Measurements from ENCODE around the gene ZIM2.

DNA sequence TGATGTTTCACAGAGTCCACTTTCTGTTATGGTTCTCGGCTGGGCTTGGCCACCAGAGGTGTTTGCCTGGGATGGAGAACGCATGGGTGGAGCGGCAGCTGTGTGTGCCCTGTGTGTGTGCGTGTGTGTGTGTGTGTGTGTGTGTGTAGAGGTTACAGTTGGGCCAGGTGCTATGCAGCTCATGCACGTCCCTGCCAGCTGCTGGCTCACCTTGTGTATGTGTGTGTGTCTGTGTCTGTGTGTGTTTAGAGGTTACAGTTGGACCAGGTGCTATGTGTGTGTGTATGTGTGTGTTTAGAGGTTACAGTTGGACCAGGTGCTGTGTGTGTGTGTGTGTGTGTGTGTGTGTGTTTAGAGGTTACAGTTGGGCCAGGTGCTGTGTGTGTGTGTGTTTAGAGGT, 33.0 kb upstream of the ZIM2 start:
- TF ChIP-seq, protein P1, sequence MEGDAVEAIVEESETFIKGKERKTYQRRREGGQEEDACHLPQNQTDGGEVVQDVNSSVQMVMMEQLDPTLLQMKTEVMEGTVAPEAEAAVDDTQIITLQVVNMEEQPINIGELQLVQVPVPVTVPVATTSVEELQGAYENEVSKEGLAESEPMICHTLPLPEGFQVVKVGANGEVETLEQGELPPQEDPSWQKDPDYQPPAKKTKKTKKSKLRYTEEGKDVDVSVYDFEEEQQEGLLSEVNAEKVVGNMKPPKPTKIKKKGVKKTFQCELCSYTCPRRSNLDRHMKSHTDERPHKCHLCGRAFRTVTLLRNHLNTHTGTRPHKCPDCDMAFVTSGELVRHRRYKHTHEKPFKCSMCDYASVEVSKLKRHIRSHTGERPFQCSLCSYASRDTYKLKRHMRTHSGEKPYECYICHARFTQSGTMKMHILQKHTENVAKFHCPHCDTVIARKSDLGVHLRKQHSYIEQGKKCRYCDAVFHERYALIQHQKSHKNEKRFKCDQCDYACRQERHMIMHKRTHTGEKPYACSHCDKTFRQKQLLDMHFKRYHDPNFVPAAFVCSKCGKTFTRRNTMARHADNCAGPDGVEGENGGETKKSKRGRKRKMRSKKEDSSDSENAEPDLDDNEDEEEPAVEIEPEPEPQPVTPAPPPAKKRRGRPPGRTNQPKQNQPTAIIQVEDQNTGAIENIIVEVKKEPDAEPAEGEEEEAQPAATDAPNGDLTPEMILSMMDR (IDR thresholded peaks at IDR 0.05 in 2 of 3, conservative IDR thresholded peaks at IDR 0.05 in 1 of 3; ENCODE audit: borderline replicate concordance in 1 of 3, insufficient read depth in 1 of 3, low read depth in 2 of 3, low read length in 2 of 3) = no peak
- TF ChIP-seq, protein P2, sequence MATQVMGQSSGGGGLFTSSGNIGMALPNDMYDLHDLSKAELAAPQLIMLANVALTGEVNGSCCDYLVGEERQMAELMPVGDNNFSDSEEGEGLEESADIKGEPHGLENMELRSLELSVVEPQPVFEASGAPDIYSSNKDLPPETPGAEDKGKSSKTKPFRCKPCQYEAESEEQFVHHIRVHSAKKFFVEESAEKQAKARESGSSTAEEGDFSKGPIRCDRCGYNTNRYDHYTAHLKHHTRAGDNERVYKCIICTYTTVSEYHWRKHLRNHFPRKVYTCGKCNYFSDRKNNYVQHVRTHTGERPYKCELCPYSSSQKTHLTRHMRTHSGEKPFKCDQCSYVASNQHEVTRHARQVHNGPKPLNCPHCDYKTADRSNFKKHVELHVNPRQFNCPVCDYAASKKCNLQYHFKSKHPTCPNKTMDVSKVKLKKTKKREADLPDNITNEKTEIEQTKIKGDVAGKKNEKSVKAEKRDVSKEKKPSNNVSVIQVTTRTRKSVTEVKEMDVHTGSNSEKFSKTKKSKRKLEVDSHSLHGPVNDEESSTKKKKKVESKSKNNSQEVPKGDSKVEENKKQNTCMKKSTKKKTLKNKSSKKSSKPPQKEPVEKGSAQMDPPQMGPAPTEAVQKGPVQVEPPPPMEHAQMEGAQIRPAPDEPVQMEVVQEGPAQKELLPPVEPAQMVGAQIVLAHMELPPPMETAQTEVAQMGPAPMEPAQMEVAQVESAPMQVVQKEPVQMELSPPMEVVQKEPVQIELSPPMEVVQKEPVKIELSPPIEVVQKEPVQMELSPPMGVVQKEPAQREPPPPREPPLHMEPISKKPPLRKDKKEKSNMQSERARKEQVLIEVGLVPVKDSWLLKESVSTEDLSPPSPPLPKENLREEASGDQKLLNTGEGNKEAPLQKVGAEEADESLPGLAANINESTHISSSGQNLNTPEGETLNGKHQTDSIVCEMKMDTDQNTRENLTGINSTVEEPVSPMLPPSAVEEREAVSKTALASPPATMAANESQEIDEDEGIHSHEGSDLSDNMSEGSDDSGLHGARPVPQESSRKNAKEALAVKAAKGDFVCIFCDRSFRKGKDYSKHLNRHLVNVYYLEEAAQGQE (IDR thresholded peaks at IDR 0.05; ENCODE audit: low read depth) = no peak
- TF ChIP-seq YY1 (IDR thresholded peaks at IDR 0.05; ENCODE audit: extremely low read depth, insufficient replicate concordance, low read depth, low read length) (no peak), POLR2A (IDR thresholded peaks at IDR 0.05; ENCODE audit: borderline replicate concordance, extremely low read depth, insufficient read depth, insufficient read length) (no peak), EGR1 (IDR thresholded peaks at IDR 0.05; ENCODE audit: low read depth) (no peak), JUND (IDR thresholded peaks at IDR 0.05) (no peak), EZH2phosphoT487 (IDR thresholded peaks at IDR 0.05; ENCODE audit: borderline replicate concordance) (no peak), ATF3 (IDR thresholded peaks at IDR 0.05) (no peak), CEBPB (IDR thresholded peaks at IDR 0.05; ENCODE audit: low read depth) (no peak), EZH2 (IDR thresholded peaks at IDR 0.05) (no peak), ZNF274 (IDR thresholded peaks at IDR 0.05; ENCODE audit: low read depth, low read length) (no peak)
- TF ChIP-seq, protein P3, sequence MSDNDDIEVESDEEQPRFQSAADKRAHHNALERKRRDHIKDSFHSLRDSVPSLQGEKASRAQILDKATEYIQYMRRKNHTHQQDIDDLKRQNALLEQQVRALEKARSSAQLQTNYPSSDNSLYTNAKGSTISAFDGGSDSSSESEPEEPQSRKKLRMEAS (IDR thresholded peaks at IDR 0.05) = no peak
- TF ChIP-seq, protein P4, sequence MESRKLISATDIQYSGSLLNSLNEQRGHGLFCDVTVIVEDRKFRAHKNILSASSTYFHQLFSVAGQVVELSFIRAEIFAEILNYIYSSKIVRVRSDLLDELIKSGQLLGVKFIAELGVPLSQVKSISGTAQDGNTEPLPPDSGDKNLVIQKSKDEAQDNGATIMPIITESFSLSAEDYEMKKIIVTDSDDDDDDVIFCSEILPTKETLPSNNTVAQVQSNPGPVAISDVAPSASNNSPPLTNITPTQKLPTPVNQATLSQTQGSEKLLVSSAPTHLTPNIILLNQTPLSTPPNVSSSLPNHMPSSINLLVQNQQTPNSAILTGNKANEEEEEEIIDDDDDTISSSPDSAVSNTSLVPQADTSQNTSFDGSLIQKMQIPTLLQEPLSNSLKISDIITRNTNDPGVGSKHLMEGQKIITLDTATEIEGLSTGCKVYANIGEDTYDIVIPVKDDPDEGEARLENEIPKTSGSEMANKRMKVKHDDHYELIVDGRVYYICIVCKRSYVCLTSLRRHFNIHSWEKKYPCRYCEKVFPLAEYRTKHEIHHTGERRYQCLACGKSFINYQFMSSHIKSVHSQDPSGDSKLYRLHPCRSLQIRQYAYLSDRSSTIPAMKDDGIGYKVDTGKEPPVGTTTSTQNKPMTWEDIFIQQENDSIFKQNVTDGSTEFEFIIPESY (IDR thresholded peaks at IDR 0.05; ENCODE audit: extremely low read depth, insufficient replicate concordance, low read length) = no peak
